PFSK-1 (cell line): ENCODE measurements around the gene CLVS2. TPM values are rescaled to one million over a fixed set of nuclear protein-coding genes. Genes with fewer than 3 reads are reported as not detected.

Experiments
- FOXP2 ChIP-seq: optimal IDR thresholded peaks from 2 replicates; pipeline ENCODE3; 2011; ENCODE audit warnings: borderline replicate concordance, control low read depth, inconsistent platforms; ENCODE audit not compliant: insufficient read depth; ENCODE audit errors: extremely low read length, extremely low read depth
- POLR2AphosphoS5 ChIP-seq: IDR thresholded peaks from 2 replicates; pipeline ENCODE4 v1.6.1; 2012; ENCODE audit warnings: low read depth, mild to moderate bottlenecking, control low read depth, low read length, moderate library complexity
- SIN3A ChIP-seq: IDR thresholded peaks from 2 replicates; pipeline ENCODE4 v1.6.1; 2012; ENCODE audit warnings: mild to moderate bottlenecking, low read length, moderate library complexity, borderline replicate concordance; ENCODE audit not compliant: insufficient read depth
- TAF1 ChIP-seq: IDR thresholded peaks from 2 replicates; pipeline ENCODE4 v1.6.1; 2012; ENCODE audit warnings: low read length, control low read depth, borderline replicate concordance; ENCODE audit not compliant: insufficient read depth
- polyA plus RNA-seq: library from polyadenylated mRNA; unstranded; fragments of >200 nt; gene quantifications from one replicate; pipeline ENCODE4 v1.2.1, GENCODE V29; 2012; ENCODE audit warnings: low read depth, missing spikeins; ENCODE audit not compliant: insufficient read length
- TF ChIP-seq, protein P1 (sequence below), 2 experiments: IDR thresholded peaks; 2 replicates each; pipeline versions ENCODE4 v1.6.1 to v1.8.0; 2011 to 2012; ENCODE audit warnings: low read depth in 2 of 2, low read length in 2 of 2, control low read depth in 1 of 2, inconsistent platforms in 1 of 2, mild to moderate bottlenecking in 1 of 2, moderate library complexity in 1 of 2; ENCODE audit not compliant: insufficient read depth in 1 of 2

Gene CLVS2, protein sequence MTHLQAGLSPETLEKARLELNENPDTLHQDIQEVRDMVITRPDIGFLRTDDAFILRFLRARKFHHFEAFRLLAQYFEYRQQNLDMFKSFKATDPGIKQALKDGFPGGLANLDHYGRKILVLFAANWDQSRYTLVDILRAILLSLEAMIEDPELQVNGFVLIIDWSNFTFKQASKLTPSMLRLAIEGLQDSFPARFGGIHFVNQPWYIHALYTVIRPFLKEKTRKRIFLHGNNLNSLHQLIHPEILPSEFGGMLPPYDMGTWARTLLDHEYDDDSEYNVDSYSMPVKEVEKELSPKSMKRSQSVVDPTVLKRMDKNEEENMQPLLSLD
- 4.0 TPM for polyA plus RNA-seq

DNA sequence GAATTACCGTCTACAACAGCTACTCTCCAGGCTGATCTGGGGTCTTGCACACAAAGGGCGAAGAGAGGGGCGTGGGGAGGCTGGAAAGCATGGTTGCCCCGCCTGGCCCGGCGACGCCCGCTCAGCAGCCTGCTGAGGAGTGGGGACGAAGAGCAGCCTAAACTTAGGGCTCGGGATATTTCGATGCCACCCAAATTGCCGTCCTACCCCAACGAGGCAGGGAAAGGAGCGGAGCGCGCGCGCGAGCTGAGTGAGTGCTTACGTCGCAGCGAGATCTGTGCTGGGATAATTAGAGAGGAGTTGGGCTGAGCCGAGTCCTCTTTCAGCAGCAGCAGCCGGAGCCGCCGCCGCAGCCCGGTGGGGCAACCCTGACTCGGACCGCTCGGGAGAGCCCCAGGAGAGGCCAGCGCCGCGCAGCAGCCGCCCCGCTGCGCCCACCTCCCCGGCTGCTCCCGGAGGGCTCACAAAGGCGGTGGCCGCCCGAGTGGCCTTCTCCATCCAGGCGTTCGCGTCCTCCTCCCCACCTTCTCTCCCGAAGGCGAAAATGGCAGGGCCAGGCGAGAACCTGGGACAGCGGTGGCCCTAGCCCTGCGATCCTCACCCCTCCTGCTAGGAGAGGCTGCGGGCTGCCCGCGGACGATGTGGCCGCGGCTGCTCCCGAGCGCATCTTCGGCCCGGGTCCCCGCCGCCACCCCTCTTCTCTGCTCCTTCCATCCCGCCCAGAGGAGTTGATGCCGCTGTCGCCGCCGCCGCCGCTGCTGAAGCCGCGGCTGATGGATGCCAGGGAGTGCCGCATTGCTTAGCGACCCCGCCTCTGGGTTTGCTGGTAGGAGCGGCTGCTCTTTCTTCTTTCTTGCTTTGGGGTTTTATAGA is at the start of gene CLVS2:
Gene CLVS2 (plus strand): TSS at position 315 of the 873 bp plus-strand sequence. CDS start 1,543 bp downstream, outside the sequence.
- TF ChIP-seq TAF1 (no peak), FOXP2 (no peak), POLR2AphosphoS5 (peak; percentile 65; the same call in 1 of the 2 replicates)
- TF ChIP-seq, protein P1, sequence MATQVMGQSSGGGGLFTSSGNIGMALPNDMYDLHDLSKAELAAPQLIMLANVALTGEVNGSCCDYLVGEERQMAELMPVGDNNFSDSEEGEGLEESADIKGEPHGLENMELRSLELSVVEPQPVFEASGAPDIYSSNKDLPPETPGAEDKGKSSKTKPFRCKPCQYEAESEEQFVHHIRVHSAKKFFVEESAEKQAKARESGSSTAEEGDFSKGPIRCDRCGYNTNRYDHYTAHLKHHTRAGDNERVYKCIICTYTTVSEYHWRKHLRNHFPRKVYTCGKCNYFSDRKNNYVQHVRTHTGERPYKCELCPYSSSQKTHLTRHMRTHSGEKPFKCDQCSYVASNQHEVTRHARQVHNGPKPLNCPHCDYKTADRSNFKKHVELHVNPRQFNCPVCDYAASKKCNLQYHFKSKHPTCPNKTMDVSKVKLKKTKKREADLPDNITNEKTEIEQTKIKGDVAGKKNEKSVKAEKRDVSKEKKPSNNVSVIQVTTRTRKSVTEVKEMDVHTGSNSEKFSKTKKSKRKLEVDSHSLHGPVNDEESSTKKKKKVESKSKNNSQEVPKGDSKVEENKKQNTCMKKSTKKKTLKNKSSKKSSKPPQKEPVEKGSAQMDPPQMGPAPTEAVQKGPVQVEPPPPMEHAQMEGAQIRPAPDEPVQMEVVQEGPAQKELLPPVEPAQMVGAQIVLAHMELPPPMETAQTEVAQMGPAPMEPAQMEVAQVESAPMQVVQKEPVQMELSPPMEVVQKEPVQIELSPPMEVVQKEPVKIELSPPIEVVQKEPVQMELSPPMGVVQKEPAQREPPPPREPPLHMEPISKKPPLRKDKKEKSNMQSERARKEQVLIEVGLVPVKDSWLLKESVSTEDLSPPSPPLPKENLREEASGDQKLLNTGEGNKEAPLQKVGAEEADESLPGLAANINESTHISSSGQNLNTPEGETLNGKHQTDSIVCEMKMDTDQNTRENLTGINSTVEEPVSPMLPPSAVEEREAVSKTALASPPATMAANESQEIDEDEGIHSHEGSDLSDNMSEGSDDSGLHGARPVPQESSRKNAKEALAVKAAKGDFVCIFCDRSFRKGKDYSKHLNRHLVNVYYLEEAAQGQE (IDR thresholded peaks at IDR 0.05; ENCODE audit: insufficient read depth in 1 of 2, low read depth in 2 of 2, low read length in 2 of 2): 0 out of 4 replicates have a peak, but pooled peaks of 1 of the 2 experiments have one; percentile 11

DNA sequence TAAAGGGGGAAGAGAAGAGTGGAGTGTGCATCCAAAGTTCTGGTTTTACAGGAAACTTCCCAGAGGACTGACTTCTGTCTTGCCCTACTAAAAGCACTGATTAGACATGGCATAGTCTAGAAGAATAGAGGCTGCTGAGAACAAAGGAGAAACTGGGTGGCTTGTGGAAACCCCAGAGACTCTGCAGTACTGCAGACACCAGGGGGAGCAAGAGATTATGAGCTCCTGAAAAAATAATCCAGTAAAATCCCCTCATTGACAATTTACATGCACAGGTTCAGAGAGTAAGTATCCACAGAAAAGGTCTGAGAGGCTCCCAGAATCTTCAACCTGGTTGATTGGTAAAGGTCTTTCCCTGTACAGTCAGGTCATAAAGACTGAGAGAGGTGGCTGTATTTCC is 48.7 kb upstream of the CLVS2 start:
- TF ChIP-seq POLR2AphosphoS5 (no peak), SIN3A (no peak), TAF1 (no peak), FOXP2 (no peak)
- TF ChIP-seq, protein P1 (IDR thresholded peaks at IDR 0.05; ENCODE audit: insufficient read depth in 1 of 2, low read depth in 2 of 2, low read length in 2 of 2): no peak

DNA sequence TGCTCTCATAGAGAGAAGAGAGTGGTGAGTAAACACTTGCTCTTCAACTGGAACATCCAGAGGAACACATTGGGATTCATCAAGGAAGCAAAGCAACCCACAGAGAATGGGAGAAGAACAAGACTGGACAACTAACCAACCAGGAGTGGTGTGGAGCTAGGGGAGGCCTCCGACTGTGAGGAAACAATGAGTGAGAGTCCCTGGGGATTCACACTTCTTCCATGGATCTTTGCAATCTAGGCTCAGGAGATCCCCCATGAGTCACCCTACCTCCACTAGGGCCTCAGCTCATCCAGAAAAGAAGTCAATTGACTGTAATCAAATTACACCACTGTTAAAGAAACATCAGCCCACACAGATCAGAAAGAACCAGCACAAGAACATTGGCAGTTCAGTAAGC is 42.3 kb upstream of the CLVS2 start:
- TF ChIP-seq TAF1 (no peak), SIN3A (no peak), FOXP2 (no peak), POLR2AphosphoS5 (no peak)
- TF ChIP-seq, protein P1 (IDR thresholded peaks at IDR 0.05; ENCODE audit: insufficient read depth in 1 of 2, low read depth in 2 of 2, low read length in 2 of 2): no peak

DNA sequence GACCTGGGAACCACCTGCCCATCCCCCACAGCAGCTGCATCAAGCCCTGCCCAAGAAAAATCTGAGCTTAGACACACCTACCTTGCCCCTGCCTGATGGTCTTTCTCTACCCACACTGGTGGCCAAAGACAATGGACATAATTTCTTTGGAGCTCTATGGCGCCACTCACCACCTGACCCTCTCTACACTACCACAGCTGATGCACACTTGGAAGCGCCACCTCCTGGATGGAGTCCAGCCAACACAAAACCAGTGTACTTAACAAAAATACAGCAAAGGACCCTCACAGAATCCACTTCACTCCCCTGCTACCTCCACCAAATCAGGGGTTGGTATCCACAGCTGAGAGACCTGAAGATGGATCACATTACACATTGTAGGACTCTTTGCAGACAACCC is 39.7 kb upstream of the CLVS2 start:
- no peak for TF ChIP-seq FOXP2
- no peak for TF ChIP-seq POLR2AphosphoS5
- no peak for TF ChIP-seq SIN3A
- TF ChIP-seq, protein P1 (IDR thresholded peaks at IDR 0.05; ENCODE audit: insufficient read depth in 1 of 2, low read depth in 2 of 2, low read length in 2 of 2): no peak
- no peak for TF ChIP-seq TAF1
